ENCODE data around the gene KPRP.

KPRP gene

DNA sequence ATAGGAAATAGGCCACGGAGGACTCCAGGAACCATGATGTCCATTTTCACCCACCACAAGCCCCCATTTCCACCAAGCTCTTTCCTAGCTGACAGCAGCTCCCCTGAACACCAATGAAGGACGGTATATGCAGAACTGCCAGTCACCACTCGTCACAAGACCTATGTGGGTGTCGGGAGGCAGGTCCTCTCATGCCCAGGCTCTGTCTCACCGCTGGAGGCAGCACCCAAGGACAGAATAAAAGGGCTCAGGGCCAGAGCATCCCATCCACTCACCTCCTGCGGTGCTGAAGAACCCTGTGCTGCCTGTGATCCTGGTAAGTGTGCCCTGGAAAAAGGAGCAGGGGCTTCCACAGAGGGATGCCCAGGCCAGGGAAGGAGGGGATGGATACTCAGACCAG is 17.1 kb downstream of the KPRP start, which contains the start of gene LCE1F:
LCE1F (plus strand) TSS at position 266 of the 400 bp plus-strand sequence. CDS start 1,232 bp downstream, outside the sequence.
- no peak for DNase-seq (ENCODE audit: low read depth in 2 of 2)

DNA sequence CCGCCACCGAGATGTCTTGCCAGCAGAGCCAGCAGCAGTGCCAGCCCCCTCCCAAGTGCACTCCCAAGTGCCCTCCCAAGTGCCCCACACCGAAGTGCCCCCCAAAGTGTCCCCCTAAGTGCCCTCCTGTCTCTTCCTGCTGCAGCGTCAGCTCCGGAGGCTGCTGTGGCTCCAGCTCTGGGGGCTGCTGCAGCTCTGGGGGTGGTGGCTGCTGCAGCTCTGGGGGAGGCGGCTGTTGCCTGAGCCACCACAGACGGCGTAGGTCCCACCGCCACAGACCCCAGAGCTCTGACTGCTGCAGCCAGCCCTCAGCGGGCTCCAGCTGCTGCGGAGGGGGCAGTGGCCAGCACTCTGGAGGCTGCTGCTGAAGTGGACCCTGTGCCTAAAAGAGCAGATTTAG is 18.5 kb downstream of the KPRP start:
- no peak for DNase-seq (ENCODE audit: low read depth in 2 of 2)

DNA sequence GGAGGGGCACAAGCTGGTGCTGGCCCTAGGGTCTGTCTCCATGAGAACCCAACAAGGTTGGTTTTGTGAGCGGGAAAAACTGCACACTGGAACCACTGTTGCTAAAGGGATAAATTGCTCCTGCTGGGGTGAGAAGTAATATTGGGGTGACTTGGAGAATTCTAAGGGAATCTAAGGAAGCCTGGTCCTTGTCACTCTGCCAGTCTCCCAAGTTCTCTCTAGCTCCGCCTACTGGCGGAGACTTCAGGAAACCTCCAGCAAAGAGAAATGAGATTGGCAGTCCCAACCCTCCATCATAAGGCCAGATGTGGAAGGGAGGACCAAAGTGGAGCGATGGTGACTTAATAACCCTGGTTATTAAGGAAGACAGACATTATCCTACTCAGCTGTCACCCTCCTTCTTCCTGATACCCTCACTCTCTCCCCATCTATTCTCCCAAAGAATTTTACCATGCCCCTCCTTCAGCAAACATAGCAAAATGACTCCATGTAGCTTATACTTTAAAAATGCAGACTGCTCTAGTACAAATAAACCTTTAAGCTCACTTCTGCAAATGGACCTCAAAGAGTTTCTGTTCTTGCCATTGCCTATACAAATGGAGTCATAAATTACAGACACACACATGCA is 19.8 kb downstream of the KPRP start:
- DNase-seq (ENCODE audit: low read depth in 2 of 2): no peak

DNA sequence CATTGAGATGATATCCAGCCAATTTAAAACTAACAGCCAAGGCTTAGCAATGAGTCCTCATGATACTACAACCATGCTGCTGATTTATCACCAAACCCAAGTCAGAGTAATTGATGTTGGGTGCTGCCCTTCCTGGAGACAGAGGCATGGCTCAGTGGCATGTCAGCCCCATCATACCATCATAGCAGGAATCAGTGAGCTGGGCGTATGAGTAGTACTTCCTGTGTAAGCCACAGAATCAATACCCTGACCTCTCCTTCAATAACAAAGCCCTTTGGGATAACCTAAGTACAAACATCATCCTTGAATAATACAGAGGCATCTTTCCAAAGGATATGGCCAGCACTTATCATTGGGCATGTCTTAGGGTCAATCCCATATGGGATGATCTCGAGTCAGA is 25.3 kb downstream of the KPRP start:
- DNase-seq (ENCODE audit: low read depth in 2 of 2): no peak

DNA sequence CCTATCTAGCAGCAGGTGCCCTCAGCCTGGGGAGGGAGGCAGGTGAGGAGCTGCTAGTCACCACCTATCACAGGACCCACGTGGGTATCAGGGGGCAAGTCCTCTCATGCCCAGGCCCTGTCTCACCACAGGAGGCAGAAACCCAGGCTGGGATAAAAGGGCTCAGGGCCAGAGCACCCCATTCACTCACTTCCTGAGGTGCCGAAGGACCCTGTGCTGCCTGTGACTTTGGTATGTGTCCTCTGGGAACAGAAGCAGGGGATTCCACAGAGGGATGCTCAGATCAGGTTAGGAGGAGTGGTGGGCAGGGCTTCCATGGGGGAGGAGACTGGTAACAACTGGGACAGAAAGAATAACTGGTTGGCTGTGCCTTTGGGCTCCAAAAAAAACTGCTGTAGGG is 28.3 kb downstream of the KPRP start, which contains the start of gene LCE1E:
LCE1E (plus strand) TSS at position 181 of the 400 bp plus-strand sequence. CDS start 1,043 bp downstream, outside the sequence.
- DNase-seq (ENCODE audit: low read depth in 2 of 2): no peak

DNA sequence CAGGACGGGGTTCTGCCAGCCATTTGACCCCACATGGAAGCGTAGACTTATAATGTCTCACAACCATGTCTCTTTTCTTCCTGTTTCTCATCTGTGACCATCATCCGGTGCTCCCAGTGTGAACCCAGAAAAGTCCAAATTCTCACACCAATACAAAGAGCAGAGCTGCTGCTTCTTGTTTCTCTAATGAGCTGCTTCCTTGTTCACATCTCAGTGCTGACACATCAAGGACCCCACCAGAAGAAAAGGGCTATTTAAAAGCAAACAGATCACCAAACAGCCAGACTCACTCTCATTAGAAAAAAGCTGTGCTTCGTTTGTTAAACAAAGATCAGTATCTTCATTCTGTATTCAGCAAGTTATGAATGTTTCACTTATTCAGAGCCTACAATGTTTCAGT is 37.9 kb downstream of the KPRP start:
- DNase-seq (ENCODE audit: low read depth in 2 of 2): no peak

DNA sequence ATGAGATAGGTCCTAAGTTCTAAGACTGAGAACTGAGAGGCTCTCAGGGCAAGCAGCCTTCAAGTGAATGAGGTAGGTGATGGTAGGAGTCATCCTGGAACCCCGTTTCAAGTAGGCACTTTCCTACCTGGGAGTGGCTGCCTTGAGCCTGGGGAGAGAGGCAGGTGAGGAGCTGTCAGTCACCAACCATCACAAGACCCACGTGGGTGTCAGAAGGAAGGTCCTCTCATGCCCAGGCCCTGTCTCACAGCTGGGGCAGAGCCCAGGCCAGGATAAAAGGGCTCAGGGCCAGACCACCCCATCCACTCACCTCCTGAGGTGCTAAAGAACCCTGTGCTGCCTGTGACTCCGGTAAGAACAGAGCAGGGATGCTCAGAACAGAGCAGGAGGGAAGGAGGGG is 38.6 kb downstream of the KPRP start, which contains the start of gene LCE1D:
LCE1D (plus strand) TSS at position 301 of the 400 bp plus-strand sequence. CDS start 1,074 bp downstream, outside the sequence.
- no peak for DNase-seq (ENCODE audit: low read depth in 2 of 2)

DNA sequence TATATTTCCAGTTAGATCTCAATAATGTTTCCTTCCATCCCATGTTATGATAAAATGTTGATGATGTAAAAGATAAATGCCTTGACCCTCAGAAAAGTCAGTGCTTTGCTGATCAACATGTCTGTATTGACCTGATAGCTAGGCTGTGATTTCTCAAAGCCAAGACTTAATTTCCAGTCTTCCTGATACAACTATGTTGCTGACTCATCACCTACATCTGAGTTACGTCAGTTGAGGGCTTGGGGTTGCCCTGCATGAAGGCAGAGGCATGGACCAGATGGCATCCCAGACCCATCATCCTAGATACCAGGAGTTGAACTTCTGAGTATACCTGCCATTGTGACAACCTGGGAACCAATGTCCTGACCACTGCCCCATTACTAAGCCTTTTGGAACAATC is 43.5 kb downstream of the KPRP start:
- no peak for DNase-seq (ENCODE audit: low read depth in 2 of 2)

DNA sequence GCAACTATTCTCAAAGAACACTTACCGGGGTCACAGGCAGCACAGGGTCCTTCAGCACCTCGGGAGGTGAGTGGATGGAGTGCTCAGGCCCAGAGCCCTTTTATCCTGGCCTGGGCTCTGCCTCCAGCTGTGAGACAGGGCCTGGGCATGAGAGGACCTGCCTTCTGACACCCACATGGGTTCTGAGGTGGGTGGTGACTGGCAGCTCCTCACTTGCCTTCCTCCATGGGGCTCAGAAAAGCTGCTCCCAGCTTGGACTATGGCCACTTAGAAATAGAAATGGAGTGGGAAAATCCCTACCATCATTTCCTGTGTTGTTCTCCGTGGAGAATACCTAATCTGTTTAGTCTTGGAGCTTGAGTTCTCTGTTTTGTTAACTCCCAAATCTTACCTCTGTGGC is 48.8 kb downstream of the KPRP start, which contains the start of gene LCE1C:
LCE1C (minus strand) TSS at position 76 of the 400 bp plus-strand sequence. CDS start 1,173 bp downstream, outside the sequence.
- DNase-seq (ENCODE audit: low read depth in 2 of 2): no peak

DNA sequence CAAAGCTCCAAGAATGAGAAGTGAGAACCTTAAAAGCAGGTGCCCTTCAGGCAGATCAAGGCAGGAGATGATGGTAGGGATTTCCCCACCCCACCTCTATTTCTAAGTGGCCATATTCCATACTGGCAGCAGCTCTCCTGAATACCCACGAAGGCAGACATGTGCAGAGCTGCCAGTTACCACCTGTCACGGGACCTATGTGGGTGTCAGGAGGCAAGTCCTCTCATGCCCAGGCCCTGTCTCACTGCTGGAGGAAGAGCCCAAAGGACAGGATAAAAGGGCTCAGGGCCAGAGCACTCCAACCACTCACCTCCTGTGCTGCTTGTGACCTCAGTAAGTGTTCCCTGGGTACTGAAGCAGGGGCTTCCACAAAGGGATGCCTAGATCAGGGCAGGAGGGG is 53.2 kb downstream of the KPRP start:
- DNase-seq (ENCODE audit: low read depth in 2 of 2): no peak
